Body of pancreas (tissue), 4 donors: ENCODE data around the gene CCL8. TPM values are rescaled to one million over a fixed set of nuclear protein-coding genes. Genes with fewer than 3 reads are reported as not detected.

Experiments
- ATAC-seq: fragments of 150-250 bp; one replicate; pipeline ENCODE4 v1.9.1; 2016
- DNase-seq, 4 donors: peaks; one replicate each; pipeline ENCODE4 v3.0.0-alpha.2; 2019
- H3K27ac ChIP-seq, 4 donors: fragments of 200-600 bp; sonication (generic); 1 replicate in 3 of 4; 2 replicates in 1 of 4; pipeline versions ENCODE4 v1.5.1 to v1.6.1; 2016 to 2019; ENCODE audit warnings: mild to moderate bottlenecking in 1 of 4, mixed read lengths in 1 of 4, moderate library complexity in 1 of 4
- H3K27me3 ChIP-seq, 2 donors: fragments of 200-600 bp; sonication (generic); one replicate each; pipeline ENCODE4 v1.6.0; 2016; ENCODE audit warnings: mild to moderate bottlenecking in 1 of 2
- H3K36me3 ChIP-seq, 2 donors: fragments of 200-600 bp; sonication (generic); replicated peaks in 1 of 2; 2 replicates each; pipeline ENCODE4 v1.5.1; 2016; ENCODE audit warnings: low read depth in 2 of 2; ENCODE audit not compliant: insufficient read depth in 1 of 2
- H3K4me1 ChIP-seq: fragments of 200-600 bp; sonication (generic); one replicate; pipeline ENCODE4 v1.6.0; 2016
- H3K4me3 ChIP-seq, 2 donors: fragments of 200-600 bp; sonication (generic); 1 replicate in 1 of 2; 2 replicates in 1 of 2; pipeline ENCODE4 v1.5.1; 2016 to 2019
- H3K9me3 ChIP-seq, 3 donors: fragments of 200-600 bp; sonication (generic); 1 replicate in 2 of 3; 2 replicates in 1 of 3; pipeline ENCODE4 v1.5.1; 2016
- CTCF ChIP-seq, 7 experiments: fragments of 450-650 bp in 4 of 7; fragments of 200-600 bp in 3 of 7; sonication (generic) in 3 of 7; IDR thresholded peaks; one replicate each; pipeline ENCODE4 v1.5.1; 2016 to 2019; ENCODE audit warnings: antibody characterized with exemption in 7 of 7
- POLR2A ChIP-seq, 3 donors: fragments of 450-650 bp; IDR thresholded peaks; one replicate each; pipeline ENCODE4 v1.6.1; 2016; ENCODE audit warnings: antibody characterized with exemption in 3 of 3, mild to moderate bottlenecking in 2 of 3
- WGBS, 2 donors: methylation state at CpG; one replicate each; pipeline ENCODE4 v1.1.5; 2017; 5-methylcytosine and 5-hydroxymethylcytosine counted together
- intact Hi-C: fragments of 100-400 bp; cut with DNase I; formaldehyde crosslinking; loops from one replicate; pipeline ENCODE4 v1.15.1; 2023
- total RNA-seq, 2 donors: library from RNA; depleted of rRNA; stranded (reverse); fragments of >200 nt; gene quantifications; one replicate each; pipeline ENCODE4 v1.1.0, GENCODE V29; 2016

CCL8 gene
- total RNA-seq, 2 donors from 2014 or later: not detected

- 35 to 40% methylated on average over 4 of the region's 4 CpGs for WGBS, 2 donors
- TF ChIP-seq POLR2A (IDR thresholded peaks at IDR 0.05) (no peak), CTCF (IDR thresholded peaks at IDR 0.05) (no peak)
- H3K27ac ChIP-seq: no peak overlapping the region
- no peak overlapping the region for H3K4me3 ChIP-seq
- intact Hi-C loops: no loop called here
- H3K9me3 ChIP-seq: no peaks in the 10 kb centered on the region
- ATAC-seq: no peak
- H3K36me3 ChIP-seq: no peaks in the 10 kb centered on the region
- H3K4me1 ChIP-seq: no peaks in the 10 kb centered on the region
- no peak for DNase-seq
- H3K27me3 ChIP-seq: no peaks in the 10 kb centered on the region
These were observed 47.4 kb downstream of the CCL8 start for GRCh38 chr17:34366529-34367107.

- Histone ChIP-seq H3K27ac (no peak overlapping the region), H3K4me3 (no peak overlapping the region), H3K9me3 (no peaks in the 10 kb centered on the region), H3K4me1 (no peaks in the 10 kb centered on the region), H3K27me3 (no peaks in the 10 kb centered on the region), H3K36me3 (no peaks in the 10 kb centered on the region)
- intact Hi-C loops: no loop called here
- no peak for ATAC-seq
- WGBS, 2 donors: 48 to 56% methylated on average over 9 of the region's 9 CpGs
- TF ChIP-seq CTCF (IDR thresholded peaks at IDR 0.05): no peak
- TF ChIP-seq POLR2A (IDR thresholded peaks at IDR 0.05): no peak
- DNase-seq: no peak
These were observed 48.4 kb downstream of the CCL8 start for GRCh38 chr17:34367486-34368195.

GRCh38 chr17:34368196-34368945, 49.1 kb downstream of the CCL8 start:
- ATAC-seq: no peak
- no peaks in the 10 kb centered on the region for H3K4me1 ChIP-seq
- no peak overlapping the region for H3K27ac ChIP-seq
- intact Hi-C loops: no loop called here
- DNase-seq: no peak
- H3K4me3 ChIP-seq: no peak overlapping the region
- no peaks in the 10 kb centered on the region for H3K9me3 ChIP-seq
- H3K27me3 ChIP-seq: no peaks in the 10 kb centered on the region
- TF ChIP-seq CTCF (IDR thresholded peaks at IDR 0.05) (no peak), POLR2A (IDR thresholded peaks at IDR 0.05) (no peak)
- WGBS, 2 donors: 46 to 52% methylated on average over 9 of the region's 9 CpGs
- no peaks in the 10 kb centered on the region for H3K36me3 ChIP-seq

GRCh38 chr17:34368946-34369500, 49.8 kb downstream of the CCL8 start:
- no peak for DNase-seq
- no peaks in the 10 kb centered on the region for H3K36me3 ChIP-seq
- TF ChIP-seq CTCF (IDR thresholded peaks at IDR 0.05): no peak
- no peak for TF ChIP-seq POLR2A (IDR thresholded peaks at IDR 0.05)
- no peaks in the 10 kb centered on the region for H3K4me1 ChIP-seq
- no peaks in the 10 kb centered on the region for H3K9me3 ChIP-seq
- no peaks in the 10 kb centered on the region for H3K27me3 ChIP-seq
- 31 to 37% methylated on average over 4 of the region's 4 CpGs for WGBS, 2 donors
- intact Hi-C loops: no loop called here
- no peak overlapping the region for H3K27ac ChIP-seq
- H3K4me3 ChIP-seq: no peak overlapping the region
- no peak for ATAC-seq
